Neural progenitor cell (in vitro differentiated cells): ENCODE data around the gene BMERB1.

Experiments
- EZH2 ChIP-seq: fragments of 200-600 bp; sonication (generic); IDR thresholded peaks from 2 replicates; pipeline ENCODE4 v1.6.1; 2017; ENCODE audit warnings: antibody characterized with exemption, mild to moderate bottlenecking, moderate library complexity
- EZH2phosphoT487 ChIP-seq: fragments of 200-600 bp; sonication (generic); IDR thresholded peaks from 2 replicates; pipeline ENCODE4 v1.6.1; 2017; ENCODE audit warnings: antibody characterized with exemption
- TF ChIP-seq, protein P1 (sequence below): fragments of 200-600 bp; sonication (generic); IDR thresholded peaks from 2 replicates; pipeline ENCODE4 v1.5.1; 2017; ENCODE audit warnings: antibody characterized with exemption, mild to moderate bottlenecking

DNA sequence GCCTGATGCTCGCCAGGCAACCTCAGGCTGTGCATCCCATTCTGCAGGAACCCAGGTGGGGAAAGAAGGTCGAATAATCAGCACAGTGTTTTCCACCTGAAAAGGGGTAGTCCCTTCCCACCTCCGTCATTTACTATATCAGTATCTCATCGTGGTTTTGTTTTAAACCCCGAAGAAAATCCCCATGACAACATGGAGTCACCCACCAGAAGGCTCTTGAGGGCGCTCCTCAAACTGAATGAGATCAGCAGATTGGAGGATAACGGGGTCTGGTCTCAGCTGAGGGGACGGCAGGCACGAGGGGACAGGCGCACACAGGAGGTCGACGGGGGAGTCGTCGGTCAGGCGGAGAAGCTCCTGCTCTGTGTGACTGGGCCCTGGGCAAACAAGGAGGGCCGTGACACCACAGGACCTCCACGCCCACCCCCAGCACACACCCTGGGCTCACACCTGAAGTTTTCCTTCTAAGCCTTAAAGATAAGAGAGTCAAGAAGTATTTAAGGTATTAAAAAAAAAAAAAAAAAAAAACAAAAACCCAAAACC lies 164.3 kb downstream of the BMERB1 start:
- TF ChIP-seq, protein P1, sequence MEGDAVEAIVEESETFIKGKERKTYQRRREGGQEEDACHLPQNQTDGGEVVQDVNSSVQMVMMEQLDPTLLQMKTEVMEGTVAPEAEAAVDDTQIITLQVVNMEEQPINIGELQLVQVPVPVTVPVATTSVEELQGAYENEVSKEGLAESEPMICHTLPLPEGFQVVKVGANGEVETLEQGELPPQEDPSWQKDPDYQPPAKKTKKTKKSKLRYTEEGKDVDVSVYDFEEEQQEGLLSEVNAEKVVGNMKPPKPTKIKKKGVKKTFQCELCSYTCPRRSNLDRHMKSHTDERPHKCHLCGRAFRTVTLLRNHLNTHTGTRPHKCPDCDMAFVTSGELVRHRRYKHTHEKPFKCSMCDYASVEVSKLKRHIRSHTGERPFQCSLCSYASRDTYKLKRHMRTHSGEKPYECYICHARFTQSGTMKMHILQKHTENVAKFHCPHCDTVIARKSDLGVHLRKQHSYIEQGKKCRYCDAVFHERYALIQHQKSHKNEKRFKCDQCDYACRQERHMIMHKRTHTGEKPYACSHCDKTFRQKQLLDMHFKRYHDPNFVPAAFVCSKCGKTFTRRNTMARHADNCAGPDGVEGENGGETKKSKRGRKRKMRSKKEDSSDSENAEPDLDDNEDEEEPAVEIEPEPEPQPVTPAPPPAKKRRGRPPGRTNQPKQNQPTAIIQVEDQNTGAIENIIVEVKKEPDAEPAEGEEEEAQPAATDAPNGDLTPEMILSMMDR: no peak
- TF ChIP-seq EZH2 (no peak), EZH2phosphoT487 (no peak)
